ENCODE results near the gene NUP205. TPM values are rescaled to one million over a fixed set of nuclear protein-coding genes. Genes with fewer than 3 reads are reported as not detected.
A peak's percentile ranks its signal among the peaks of the same experiment; 100 is the strongest.

Gene NUP205
- total RNA-seq, 2 experiments from 2014 or later, result 150 to 165 TPM

DNA sequence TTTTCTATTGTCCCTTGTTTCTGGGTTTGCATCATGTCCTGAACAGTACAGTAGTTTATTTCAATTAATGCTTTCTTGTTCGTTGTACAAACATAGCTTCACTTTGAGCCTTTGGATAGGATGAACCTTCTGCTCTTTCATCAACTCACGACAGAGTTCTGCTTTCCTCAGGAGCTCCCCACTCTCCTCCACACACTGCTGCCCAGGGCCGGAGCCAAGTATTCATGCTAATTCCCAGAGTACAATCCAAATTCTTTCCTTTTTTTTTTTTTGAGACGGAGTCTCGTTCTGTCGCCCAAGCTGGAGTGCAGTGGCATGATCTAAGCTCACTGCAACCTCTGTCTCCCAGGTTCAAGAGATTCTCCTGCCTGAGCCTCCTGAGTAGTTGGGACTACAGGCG, 7.5 kb upstream of the NUP205 start:
- DNase-seq, result no peak
- H3K4me1 Mint-ChIP-seq, result no peaks in the 10 kb centered on the region
- H3K27me3 Mint-ChIP-seq, result peaks cover 4% of the 10 kb centered on the region
- H3K36me3 Mint-ChIP-seq (ENCODE audit: low read depth), result no peaks in the 10 kb centered on the region
- H3K27ac Mint-ChIP-seq, result no peak overlapping the region
- H3K9me3 Mint-ChIP-seq (ENCODE audit: low read depth), result no peaks in the 10 kb centered on the region
- ATAC-seq, result no peak
- ChIA-PET POLR2A (interaction anchor here (0.7 kb wide), 1 partner anchor 12 kb away, joined by 3 read pairs; no protein-coding TSS in a partner anchor), CTCF (interaction anchor here (0.6 kb wide), 1 partner anchor 26 kb away, joined by 3 read pairs; no protein-coding TSS in a partner anchor)
- intact Hi-C loops (cut with DNase I, micrococcal nuclease), result loop anchor here in 1 of 2 experiments (10.0 kb wide), 1 partner anchor 1235 kb away; the partner anchor contains the start of gene SLC35B4
- H3K4me3 Mint-ChIP-seq, result no peak overlapping the region

GRCh38 chr7:135552148-135552547, 5.6 kb upstream of the NUP205 start:
- POLR2A ChIA-PET, result no interaction called here
- Mint-ChIP-seq H3K4me1 (peaks cover 5% of the 10 kb centered on the region), H3K27me3 (peaks cover 4% of the 10 kb centered on the region), H3K36me3 (ENCODE audit: low read depth) (no peaks in the 10 kb centered on the region), H3K9me3 (ENCODE audit: low read depth) (no peaks in the 10 kb centered on the region), H3K4me3 (no peak overlapping the region), H3K27ac (no peak overlapping the region)
- ATAC-seq, result no peak
- DNase-seq, result no peak
- CTCF ChIA-PET, result no interaction called here
- intact Hi-C loops (cut with DNase I, micrococcal nuclease), result loop anchor here in 1 of 2 experiments (10.0 kb wide), 1 partner anchor 1237 kb away; the partner anchor contains the start of gene SLC35B4

DNA sequence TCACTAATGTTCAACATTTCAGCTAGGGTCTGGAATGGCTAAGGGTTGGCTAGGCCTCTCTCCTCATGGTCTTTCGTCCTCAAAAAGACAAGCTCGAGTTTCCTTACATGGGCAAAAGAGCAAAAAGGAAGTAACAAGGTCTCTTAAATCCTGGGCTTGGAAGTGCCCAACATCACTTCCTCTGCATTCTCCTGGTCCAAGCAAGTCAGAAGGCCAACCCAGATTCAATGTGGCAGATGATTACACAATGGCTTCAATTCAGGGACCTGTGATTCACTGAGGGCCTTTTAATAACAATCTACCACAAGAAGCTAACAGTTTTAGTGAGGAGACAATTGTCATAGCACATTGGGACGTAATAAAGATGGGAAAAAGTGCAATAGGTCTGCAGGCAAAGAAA, 4.4 kb upstream of the NUP205 start:
- H3K9me3 Mint-ChIP-seq (ENCODE audit: low read depth), result no peaks in the 10 kb centered on the region
- peaks cover 5% of the 10 kb centered on the region for H3K4me1 Mint-ChIP-seq
- H3K27ac Mint-ChIP-seq, result no peak overlapping the region
- POLR2A ChIA-PET, result no interaction called here
- intact Hi-C loops (cut with DNase I, micrococcal nuclease), result loop anchor here in 1 of 2 experiments (10.0 kb wide), 1 partner anchor 1239 kb away; the partner anchor contains the start of gene SLC35B4
- DNase-seq, result no peak
- no peak overlapping the region for H3K4me3 Mint-ChIP-seq
- H3K36me3 Mint-ChIP-seq (ENCODE audit: low read depth), result no peaks in the 10 kb centered on the region
- H3K27me3 Mint-ChIP-seq, result peaks cover 2% of the 10 kb centered on the region
- no peak for ATAC-seq
- CTCF ChIA-PET, result interaction anchor here (0.6 kb wide), 1 partner anchor 728 kb away, joined by 3 read pairs; no protein-coding TSS in a partner anchor

DNA sequence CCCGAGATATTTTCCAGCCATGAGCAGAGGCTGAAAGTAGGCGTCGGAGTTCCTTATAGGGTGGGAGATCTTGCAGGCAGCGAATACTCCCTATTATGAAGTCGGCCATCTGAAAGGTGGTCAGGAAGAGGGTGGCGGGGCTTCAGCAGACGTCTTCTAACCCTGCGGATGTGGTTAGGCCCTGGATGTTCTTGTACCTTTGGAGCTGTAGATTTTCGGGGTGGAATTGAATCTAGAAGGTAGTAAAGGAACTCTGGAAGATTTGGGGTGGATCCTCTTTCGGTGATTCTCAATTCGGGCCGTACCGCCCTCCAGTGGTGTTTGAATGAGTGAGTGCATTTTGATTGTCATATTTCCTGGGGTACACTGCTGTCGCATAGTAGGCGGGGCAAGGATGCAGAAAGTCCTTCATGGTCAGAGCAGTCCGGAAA, 635 bp downstream of the NUP205 start:
- no peaks in the 10 kb centered on the region for H3K9me3 Mint-ChIP-seq (ENCODE audit: low read depth)
- peaks cover 17% of the 10 kb centered on the region for H3K36me3 Mint-ChIP-seq (ENCODE audit: low read depth)
- intact Hi-C loops (cut with DNase I, micrococcal nuclease), result loop anchor here (1.0 to 10.0 kb wide), 5 partner anchors 144 to 1244 kb away; partner anchors contain the start of genes CYREN (in 1 of the 2), SLC35B4 (in 1 of the 2) and WDR91 (in 1 of the 2)
- H3K27ac Mint-ChIP-seq, result no peak overlapping the region
- ATAC-seq, result peak; percentile 73
- H3K27me3 Mint-ChIP-seq, result no peaks in the 10 kb centered on the region
- CTCF ChIA-PET, result interaction anchor here (0.6 kb wide), 1 partner anchor 54 kb away, joined by 3 read pairs; no protein-coding TSS in a partner anchor
- DNase-seq, result peak; percentile 78
- POLR2A ChIA-PET, result interaction anchor here (0.6 to 1.1 kb wide), 2 partner anchors 29 to 106 kb away, joined by 3 to 6 read pairs; no protein-coding TSS in a partner anchor
- H3K4me3 Mint-ChIP-seq, result no peak overlapping the region
- peaks cover 29% of the 10 kb centered on the region for H3K4me1 Mint-ChIP-seq

DNA sequence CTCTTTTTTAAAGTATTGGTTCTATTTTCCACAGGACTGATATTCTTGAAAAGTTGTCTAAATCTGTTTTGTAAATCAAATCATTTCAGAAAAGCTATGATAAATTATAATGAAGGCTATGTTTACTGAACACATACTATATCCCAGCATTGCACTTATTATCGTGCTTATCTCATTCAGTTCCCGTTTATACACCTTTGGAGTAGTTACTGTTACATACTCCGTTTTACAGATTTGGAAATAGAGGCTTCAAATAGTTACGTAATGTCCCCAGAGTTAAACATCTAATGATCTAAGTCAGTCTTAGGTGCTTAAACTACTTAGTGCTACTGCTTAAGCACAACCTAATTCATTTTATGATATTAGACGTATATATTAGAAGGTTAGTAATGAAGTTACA, 1.2 kb downstream of the NUP205 start:
- H3K27me3 Mint-ChIP-seq, result no peaks in the 10 kb centered on the region
- ChIA-PET CTCF (no interaction called here), POLR2A (interaction anchor here (0.6 to 1.1 kb wide), 3 partner anchors 29 to 105 kb away, joined by 3 to 6 read pairs (median 3); no protein-coding TSS in a partner anchor)
- H3K4me1 Mint-ChIP-seq, result peaks cover 31% of the 10 kb centered on the region
- DNase-seq (no peak), ATAC-seq (no peak)
- intact Hi-C loops (cut with DNase I, micrococcal nuclease), result loop anchor here (1.0 to 10.0 kb wide), 5 partner anchors 144 to 1244 kb away; partner anchors contain the start of genes CYREN (in 1 of the 2), SLC35B4 (in 1 of the 2) and WDR91 (in 1 of the 2)
- peaks cover 17% of the 10 kb centered on the region for H3K36me3 Mint-ChIP-seq (ENCODE audit: low read depth)
- no peak overlapping the region for H3K4me3 Mint-ChIP-seq
- H3K9me3 Mint-ChIP-seq (ENCODE audit: low read depth), result no peaks in the 10 kb centered on the region
- H3K27ac Mint-ChIP-seq, result no peak overlapping the region

DNA sequence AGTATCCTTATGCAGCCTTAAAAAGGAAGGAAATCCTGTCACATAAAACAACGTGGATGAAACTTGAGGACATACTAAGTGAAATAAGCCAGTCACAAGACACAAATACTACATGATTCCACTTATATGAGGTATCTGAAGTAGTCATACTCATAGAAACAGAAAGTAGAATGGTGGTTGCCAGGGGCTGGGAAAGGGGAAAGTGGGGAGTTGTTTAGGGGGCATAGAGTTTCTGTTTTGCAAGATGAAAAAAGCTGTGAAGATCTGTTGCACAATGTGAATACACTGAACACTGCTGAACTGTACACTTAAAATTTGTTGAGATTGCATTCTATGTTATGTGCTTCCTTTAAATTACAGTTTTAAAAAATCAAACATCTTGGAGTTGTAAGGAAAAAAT, 2.9 kb downstream of the NUP205 start:
- POLR2A ChIA-PET, result no interaction called here
- Mint-ChIP-seq H3K27ac (peak overlapping the region; percentile 30), H3K27me3 (no peaks in the 10 kb centered on the region), H3K9me3 (ENCODE audit: low read depth) (no peaks in the 10 kb centered on the region), H3K4me3 (peak overlapping the region; percentile 14), H3K4me1 (peaks cover 36% of the 10 kb centered on the region), H3K36me3 (ENCODE audit: low read depth) (peaks cover 18% of the 10 kb centered on the region)
- ATAC-seq, result no peak
- intact Hi-C loops (cut with DNase I, micrococcal nuclease), result no loop called here
- no peak for DNase-seq
- CTCF ChIA-PET, result interaction anchor here (0.6 to 1.4 kb wide), 2 partner anchors 11 to 73 kb away, joined by 3 to 4 read pairs; no protein-coding TSS in a partner anchor

- CTCF ChIA-PET, result no interaction called here
- Mint-ChIP-seq H3K4me1 (peaks cover 32% of the 10 kb centered on the region), H3K4me3 (no peak overlapping the region), H3K27me3 (no peaks in the 10 kb centered on the region), H3K9me3 (ENCODE audit: low read depth) (no peaks in the 10 kb centered on the region), H3K27ac (no peak overlapping the region), H3K36me3 (ENCODE audit: low read depth) (peaks cover 23% of the 10 kb centered on the region)
- DNase-seq (no peak), ATAC-seq (no peak)
- POLR2A ChIA-PET, result no interaction called here
- intact Hi-C loops (cut with DNase I, micrococcal nuclease), result no loop called here
These were observed 5.0 kb downstream of the NUP205 start for GRCh38 chr7:135562720-135563119.

DNA sequence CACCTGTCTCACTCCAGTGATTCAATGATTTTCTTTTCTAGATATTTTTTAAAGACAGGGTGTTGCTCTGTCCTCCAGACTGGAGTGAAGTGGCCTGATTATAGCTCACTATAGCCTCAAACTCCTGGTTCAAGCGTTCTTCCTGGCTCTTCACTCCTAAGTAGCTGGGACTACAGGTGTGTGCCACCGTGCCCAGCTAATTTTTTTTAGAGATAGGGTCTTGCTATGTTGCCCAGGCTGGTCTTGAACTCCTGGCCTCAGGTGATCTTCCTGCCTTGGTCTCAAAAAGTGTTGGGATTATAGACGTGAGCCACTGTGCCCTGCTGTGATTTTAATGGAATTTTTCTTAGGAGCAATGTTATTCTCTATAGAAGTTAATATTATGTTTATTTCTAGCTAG, 14.1 kb downstream of the NUP205 start:
- H3K36me3 Mint-ChIP-seq (ENCODE audit: low read depth), result peaks cover 43% of the 10 kb centered on the region
- peaks cover 2% of the 10 kb centered on the region for H3K9me3 Mint-ChIP-seq (ENCODE audit: low read depth)
- H3K4me1 Mint-ChIP-seq, result peaks cover 16% of the 10 kb centered on the region
- no peak for DNase-seq
- no peak for ATAC-seq
- intact Hi-C loops (cut with DNase I, micrococcal nuclease), result no loop called here
- H3K27ac Mint-ChIP-seq, result no peak overlapping the region
- ChIA-PET CTCF (interaction anchor here (0.5 to 1.4 kb wide), 4 partner anchors 12 to 298 kb away, joined by 3 to 4 read pairs (median 4); no protein-coding TSS in a partner anchor), POLR2A (interaction anchor here (0.8 kb wide), 1 partner anchor 63 kb away, joined by 8 read pairs; no protein-coding TSS in a partner anchor)
- no peaks in the 10 kb centered on the region for H3K27me3 Mint-ChIP-seq
- no peak overlapping the region for H3K4me3 Mint-ChIP-seq

DNA sequence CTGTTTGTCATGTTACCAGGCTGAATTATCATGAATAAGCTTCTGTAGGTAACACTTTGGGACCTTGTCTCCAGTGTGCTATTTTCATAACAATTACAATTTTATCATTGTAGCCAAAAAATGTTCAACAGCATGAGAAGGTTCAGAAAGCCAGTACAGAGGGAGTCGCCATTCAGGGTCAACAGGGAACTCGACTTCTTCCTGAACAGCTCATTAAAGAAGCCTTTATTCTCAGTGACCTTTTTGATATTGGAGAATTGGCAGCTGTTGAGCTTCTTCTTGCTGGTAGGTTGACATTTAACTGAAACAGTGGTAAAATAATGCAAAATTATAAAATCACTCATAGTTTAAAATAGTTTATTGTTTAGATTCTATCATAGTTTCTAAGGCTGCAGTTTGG, 15.8 kb downstream of the NUP205 start:
- CTCF ChIA-PET, result interaction anchor here (0.6 to 1.6 kb wide), 4 partner anchors 29 to 323 kb away, joined by 3 to 6 read pairs (median 4); no protein-coding TSS in a partner anchor
- Mint-ChIP-seq H3K36me3 (ENCODE audit: low read depth) (peaks cover 53% of the 10 kb centered on the region), H3K27ac (no peak overlapping the region), H3K4me1 (peaks cover 16% of the 10 kb centered on the region), H3K27me3 (no peaks in the 10 kb centered on the region), H3K4me3 (no peak overlapping the region), H3K9me3 (ENCODE audit: low read depth) (peaks cover 2% of the 10 kb centered on the region)
- ATAC-seq (no peak), DNase-seq (no peak)
- intact Hi-C loops (cut with DNase I, micrococcal nuclease), result no loop called here
- POLR2A ChIA-PET, result no interaction called here

DNA sequence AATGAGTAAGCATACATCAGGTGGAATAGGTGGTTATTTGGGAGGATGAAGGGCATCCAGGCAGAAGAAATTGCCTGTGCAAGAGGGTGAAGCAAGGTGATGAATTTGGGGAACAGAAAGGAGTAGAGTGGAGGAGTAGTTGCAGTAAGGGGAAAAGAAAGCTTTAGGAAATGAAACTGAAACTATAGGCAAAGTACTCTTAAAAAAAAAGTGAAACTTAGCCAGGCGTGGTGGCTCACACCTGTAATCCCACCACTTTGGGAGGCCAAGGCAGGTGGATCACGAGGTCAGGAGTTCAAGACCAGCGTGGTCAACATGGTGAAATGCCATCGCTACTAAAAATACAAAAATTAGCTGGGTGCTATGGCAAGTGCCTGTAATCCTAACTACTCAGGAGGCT, 17.6 kb downstream of the NUP205 start:
- intact Hi-C loops (cut with DNase I, micrococcal nuclease), result no loop called here

GRCh38 chr7:135578569-135578968, 20.9 kb downstream of the NUP205 start:
- Mint-ChIP-seq H3K27me3 (no peaks in the 10 kb centered on the region), H3K4me3 (no peak overlapping the region), H3K36me3 (ENCODE audit: low read depth) (peaks cover 64% of the 10 kb centered on the region), H3K9me3 (ENCODE audit: low read depth) (peaks cover 2% of the 10 kb centered on the region), H3K27ac (no peak overlapping the region), H3K4me1 (peaks cover 12% of the 10 kb centered on the region)
- ATAC-seq (no peak), DNase-seq (no peak)
- ChIA-PET POLR2A (no interaction called here), CTCF (no interaction called here)
- intact Hi-C loops (cut with DNase I, micrococcal nuclease), result no loop called here

More for the DNA sequence above, 17.6 kb downstream of the NUP205 start:
- peaks cover 2% of the 10 kb centered on the region for H3K9me3 Mint-ChIP-seq (ENCODE audit: low read depth)
- peak; percentile 10 for DNase-seq
- no peak overlapping the region for H3K4me3 Mint-ChIP-seq
- ChIA-PET CTCF (no interaction called here), POLR2A (no interaction called here)
- peaks cover 64% of the 10 kb centered on the region for H3K36me3 Mint-ChIP-seq (ENCODE audit: low read depth)
- no peaks in the 10 kb centered on the region for H3K27me3 Mint-ChIP-seq
- ATAC-seq, result no peak
- peak overlapping the region; percentile 82 for H3K27ac Mint-ChIP-seq
- H3K4me1 Mint-ChIP-seq, result peaks cover 12% of the 10 kb centered on the region

Data from activated CD4-positive, alpha-beta T cell treated with anti-CD3 and anti-CD28 coated beads for 36 hours (primary cell).